Lower lobe of right lung (tissue), 2 donors: ENCODE results near the gene RFTN1. TPM values are rescaled to one million over a fixed set of nuclear protein-coding genes. Genes with fewer than 3 reads are reported as not detected.
A peak's percentile ranks its signal among the peaks of the same experiment; 100 is the strongest.

Experiments
- ATAC-seq, 2 donors: fragments of 200-7000 bp; cut with Tn5 transposase; one replicate each; pipeline ENCODE4 v1.9.1; 2020 to 2022; ENCODE audit warnings: mild to moderate bottlenecking in 2 of 2, moderate library complexity in 2 of 2
- DNase-seq: peaks from one replicate; pipeline ENCODE4 v3.0.0-alpha.2; 2020
- H3K27ac ChIP-seq: fragments of 200-600 bp; one replicate; pipeline ENCODE4 v1.8.0; 2022
- H3K27me3 ChIP-seq: fragments of 200-600 bp; one replicate; pipeline ENCODE4 v1.8.0; 2022; ENCODE audit warnings: low read depth
- H3K36me3 ChIP-seq: fragments of 200-600 bp; one replicate; pipeline ENCODE4 v1.8.0; 2022; ENCODE audit warnings: mild to moderate bottlenecking
- H3K4me1 ChIP-seq: fragments of 200-600 bp; one replicate; pipeline ENCODE4 v1.8.0; 2022
- H3K4me3 ChIP-seq: fragments of 200-600 bp; one replicate; pipeline ENCODE4 v1.8.0; 2022; ENCODE audit warnings: mild to moderate bottlenecking
- H3K9me3 ChIP-seq: fragments of 200-600 bp; one replicate; pipeline ENCODE4 v1.8.0; 2022
- intact Hi-C: fragments of 100-400 bp; cut with DNase I; formaldehyde crosslinking; loops from one replicate; pipeline ENCODE4 v1.11.0; 2022
- total RNA-seq: library from RNA; stranded (reverse); fragmentation: NEBNext Ultra II Directional; extraction: Animal tissue kit (Norgen Biotek cat#: 25700); gene quantifications from one replicate; pipeline ENCODE4 v1.2.1, GENCODE V29; 2021
- TF ChIP-seq, protein P1 (sequence below): fragments of 200-600 bp; IDR thresholded peaks from one replicate; pipeline ENCODE4 v1.8.0; 2022; ENCODE audit warnings: antibody characterized with exemption, mild to moderate bottlenecking
- donor health status: DM: no; HTN: yes; CAD: no; lungs with severe emphysema.

The RFTN1 gene
- total RNA-seq, 1 donor from 2014 or later = 58.2 TPM

GRCh38 chr3:16455966-16456365 is 57.5 kb downstream of the RFTN1 start:
- no peaks in the 10 kb centered on the region for H3K36me3 ChIP-seq
- H3K27ac ChIP-seq = no peak overlapping the region
- DNase-seq (no peak), ATAC-seq (no peak)
- peaks cover 18% of the 10 kb centered on the region for H3K4me1 ChIP-seq
- intact Hi-C loops = no loop called here
- H3K9me3 ChIP-seq = no peaks in the 10 kb centered on the region
- no peaks in the 10 kb centered on the region for H3K27me3 ChIP-seq
- H3K4me3 ChIP-seq = no peak overlapping the region
- TF ChIP-seq, protein P1, sequence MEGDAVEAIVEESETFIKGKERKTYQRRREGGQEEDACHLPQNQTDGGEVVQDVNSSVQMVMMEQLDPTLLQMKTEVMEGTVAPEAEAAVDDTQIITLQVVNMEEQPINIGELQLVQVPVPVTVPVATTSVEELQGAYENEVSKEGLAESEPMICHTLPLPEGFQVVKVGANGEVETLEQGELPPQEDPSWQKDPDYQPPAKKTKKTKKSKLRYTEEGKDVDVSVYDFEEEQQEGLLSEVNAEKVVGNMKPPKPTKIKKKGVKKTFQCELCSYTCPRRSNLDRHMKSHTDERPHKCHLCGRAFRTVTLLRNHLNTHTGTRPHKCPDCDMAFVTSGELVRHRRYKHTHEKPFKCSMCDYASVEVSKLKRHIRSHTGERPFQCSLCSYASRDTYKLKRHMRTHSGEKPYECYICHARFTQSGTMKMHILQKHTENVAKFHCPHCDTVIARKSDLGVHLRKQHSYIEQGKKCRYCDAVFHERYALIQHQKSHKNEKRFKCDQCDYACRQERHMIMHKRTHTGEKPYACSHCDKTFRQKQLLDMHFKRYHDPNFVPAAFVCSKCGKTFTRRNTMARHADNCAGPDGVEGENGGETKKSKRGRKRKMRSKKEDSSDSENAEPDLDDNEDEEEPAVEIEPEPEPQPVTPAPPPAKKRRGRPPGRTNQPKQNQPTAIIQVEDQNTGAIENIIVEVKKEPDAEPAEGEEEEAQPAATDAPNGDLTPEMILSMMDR = no peak

DNA sequence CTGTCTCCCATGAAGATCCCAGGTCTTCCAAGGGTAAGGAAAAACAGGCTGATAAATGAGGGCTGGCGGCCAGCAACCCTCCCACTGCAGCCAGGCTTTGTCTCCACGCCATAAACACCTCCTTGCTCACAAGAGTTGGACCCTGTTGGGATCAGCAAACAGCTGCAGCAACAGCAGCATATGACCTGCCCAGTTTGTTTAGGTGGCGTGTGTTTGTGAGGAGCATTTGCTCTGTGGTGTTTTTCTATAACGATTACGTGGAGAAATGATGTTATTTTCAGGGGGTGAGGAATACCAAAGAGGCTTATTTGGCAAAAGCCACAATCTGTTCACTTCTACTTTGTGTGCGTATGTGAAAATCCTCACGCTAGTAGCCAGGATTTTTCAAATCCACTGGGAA is 58.5 kb downstream of the RFTN1 start:
- Histone ChIP-seq H3K27ac (no peak overlapping the region), H3K36me3 (no peaks in the 10 kb centered on the region), H3K4me3 (no peak overlapping the region), H3K27me3 (no peaks in the 10 kb centered on the region), H3K4me1 (peaks cover 15% of the 10 kb centered on the region), H3K9me3 (no peaks in the 10 kb centered on the region)
- ATAC-seq (no peak), DNase-seq (no peak)
- TF ChIP-seq, protein P1 = no peak
- intact Hi-C loops = no loop called here

DNA sequence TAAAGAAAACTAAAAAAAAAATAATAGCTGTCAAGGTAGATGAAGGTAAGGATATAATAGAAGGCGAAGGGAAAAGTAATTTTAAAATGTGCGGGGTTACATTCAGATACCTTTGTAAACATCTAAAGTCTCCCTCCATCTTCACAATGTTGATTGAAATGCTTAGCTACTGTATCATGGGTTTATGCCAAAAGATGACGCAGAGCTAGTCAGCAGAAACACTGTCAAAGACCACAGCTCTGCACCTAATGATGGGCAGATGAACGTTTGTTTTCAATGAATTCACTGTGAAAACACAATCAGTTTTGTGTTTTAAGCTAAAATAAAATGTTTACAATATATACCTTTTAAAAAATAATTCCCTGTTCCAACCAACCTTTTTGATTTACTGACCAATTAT is 61.2 kb downstream of the RFTN1 start:
- TF ChIP-seq, protein P1 = no peak
- H3K4me1 ChIP-seq = peaks cover 16% of the 10 kb centered on the region
- DNase-seq (no peak), ATAC-seq (no peak)
- no peak overlapping the region for H3K27ac ChIP-seq
- H3K4me3 ChIP-seq = no peak overlapping the region
- H3K36me3 ChIP-seq = no peaks in the 10 kb centered on the region
- intact Hi-C loops = no loop called here
- H3K9me3 ChIP-seq = no peaks in the 10 kb centered on the region
- H3K27me3 ChIP-seq = no peaks in the 10 kb centered on the region

GRCh38 chr3:16449369-16449768 is 64.1 kb downstream of the RFTN1 start:
- no peak for DNase-seq
- H3K27me3 ChIP-seq = no peaks in the 10 kb centered on the region
- TF ChIP-seq, protein P1 = no peak
- no peak overlapping the region for H3K4me3 ChIP-seq
- H3K27ac ChIP-seq = peak overlapping the region; percentile 21
- H3K36me3 ChIP-seq = no peaks in the 10 kb centered on the region
- no peak for ATAC-seq
- intact Hi-C loops = no loop called here
- H3K9me3 ChIP-seq = no peaks in the 10 kb centered on the region
- H3K4me1 ChIP-seq = peaks cover 13% of the 10 kb centered on the region

GRCh38 chr3:16448639-16449070 is 64.8 kb downstream of the RFTN1 start:
- Histone ChIP-seq H3K4me1 (peaks cover 13% of the 10 kb centered on the region), H3K27me3 (no peaks in the 10 kb centered on the region), H3K36me3 (no peaks in the 10 kb centered on the region), H3K27ac (no peak overlapping the region), H3K9me3 (no peaks in the 10 kb centered on the region), H3K4me3 (no peak overlapping the region)
- intact Hi-C loops = no loop called here
- no peak for DNase-seq
- TF ChIP-seq, protein P1 = no peak
- ATAC-seq = peak; percentile 54 to 81

GRCh38 chr3:16447135-16447534 is 66.4 kb downstream of the RFTN1 start:
- intact Hi-C loops = no loop called here
- no peaks in the 10 kb centered on the region for H3K36me3 ChIP-seq
- H3K4me3 ChIP-seq = no peak overlapping the region
- peaks cover 13% of the 10 kb centered on the region for H3K4me1 ChIP-seq
- TF ChIP-seq, protein P1 = no peak
- no peaks in the 10 kb centered on the region for H3K9me3 ChIP-seq
- no peaks in the 10 kb centered on the region for H3K27me3 ChIP-seq
- no peak overlapping the region for H3K27ac ChIP-seq
- no peak for DNase-seq
- ATAC-seq = no peak
